GM23338 (cell line): ENCODE data around the gene EPAS1.

Source experiments
- EZH2 ChIP-seq: fragments of 200-600 bp; sonication (generic); IDR thresholded peaks from one replicate; pipeline ENCODE4 v1.8.0; 2017; ENCODE audit warnings: antibody characterized with exemption, mild to moderate bottlenecking, low read depth; ENCODE audit not compliant: unreplicated experiment
- EZH2phosphoT487 ChIP-seq: fragments of 200-600 bp; sonication (generic); IDR thresholded peaks from one replicate; pipeline ENCODE4 v1.8.1; 2018; ENCODE audit warnings: antibody characterized with exemption; ENCODE audit not compliant: unreplicated experiment
- STAT1 ChIP-seq: IDR thresholded peaks from one replicate; pipeline ENCODE4 v1.6.1; 2016; ENCODE audit warnings: antibody characterized with exemption; ENCODE audit not compliant: unreplicated experiment
- TF ChIP-seq, protein P1 (sequence below), 2 experiments: fragments of 200-600 bp in 1 of 2; sonication (generic) in 1 of 2; conservative IDR thresholded peaks; 2 replicates each; pipeline versions ENCODE4 v1.5.1 to v1.6.1; 2016 to 2017; ENCODE audit warnings: antibody characterized with exemption in 2 of 2, low read depth in 2 of 2, mild to moderate bottlenecking in 2 of 2, moderate library complexity in 1 of 2

DNA sequence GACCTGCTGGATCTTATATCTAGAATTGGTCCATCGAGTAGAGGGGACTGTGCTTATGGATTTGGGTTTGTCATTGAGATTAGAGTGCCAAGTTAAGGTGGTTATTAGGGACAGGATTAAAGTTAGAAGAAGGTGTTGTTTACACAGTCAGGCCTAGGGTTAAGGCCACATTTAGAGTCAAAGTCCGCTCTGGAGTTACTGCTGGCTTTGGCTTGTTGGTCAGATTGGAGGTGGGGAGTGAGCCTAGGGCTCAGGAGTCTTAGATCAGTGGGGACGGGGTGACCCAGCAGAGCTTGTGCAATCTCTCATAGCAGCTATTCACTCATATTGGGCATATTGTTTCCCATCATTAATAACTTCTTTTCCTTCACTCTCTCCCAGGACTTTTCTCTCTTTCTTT is 13.5 kb upstream of the EPAS1 start:
- TF ChIP-seq, protein P1, sequence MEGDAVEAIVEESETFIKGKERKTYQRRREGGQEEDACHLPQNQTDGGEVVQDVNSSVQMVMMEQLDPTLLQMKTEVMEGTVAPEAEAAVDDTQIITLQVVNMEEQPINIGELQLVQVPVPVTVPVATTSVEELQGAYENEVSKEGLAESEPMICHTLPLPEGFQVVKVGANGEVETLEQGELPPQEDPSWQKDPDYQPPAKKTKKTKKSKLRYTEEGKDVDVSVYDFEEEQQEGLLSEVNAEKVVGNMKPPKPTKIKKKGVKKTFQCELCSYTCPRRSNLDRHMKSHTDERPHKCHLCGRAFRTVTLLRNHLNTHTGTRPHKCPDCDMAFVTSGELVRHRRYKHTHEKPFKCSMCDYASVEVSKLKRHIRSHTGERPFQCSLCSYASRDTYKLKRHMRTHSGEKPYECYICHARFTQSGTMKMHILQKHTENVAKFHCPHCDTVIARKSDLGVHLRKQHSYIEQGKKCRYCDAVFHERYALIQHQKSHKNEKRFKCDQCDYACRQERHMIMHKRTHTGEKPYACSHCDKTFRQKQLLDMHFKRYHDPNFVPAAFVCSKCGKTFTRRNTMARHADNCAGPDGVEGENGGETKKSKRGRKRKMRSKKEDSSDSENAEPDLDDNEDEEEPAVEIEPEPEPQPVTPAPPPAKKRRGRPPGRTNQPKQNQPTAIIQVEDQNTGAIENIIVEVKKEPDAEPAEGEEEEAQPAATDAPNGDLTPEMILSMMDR (conservative IDR thresholded peaks at IDR 0.05; ENCODE audit: low read depth in 2 of 2): no peak
- no peak for TF ChIP-seq STAT1
- no peak for TF ChIP-seq EZH2
- TF ChIP-seq EZH2phosphoT487: no peak
